Stimulated activated effector memory CD8-positive, alpha-beta T cell treated with anti-CD3 and anti-CD28 coated beads, Interleukin-12 subunit alpha, Interleukin-12 subunit beta, amount 100 ng/mL, for 72 hours (primary cell): ENCODE measurements around the gene RAB22A.
A peak's percentile ranks its signal among the peaks of the same experiment; 100 is the strongest.
"Not testable (repeated sequence)": the region's sequence is repeated elsewhere in the genome, so short reads cannot be mapped to it uniquely, and the experiment has no call there.

ENCODE experiments used
- ATAC-seq: fragments of 150-1000 bp; cut with Tn5 transposase; 2 replicates; pipeline ENCODE4 v1.10.0; 2021
- DNase-seq, 2 donors: peaks; one replicate each; pipeline ENCODE4 v3.0.0; 2021 to 2022; ENCODE audit warnings: low spot score in 2 of 2
- H3K27ac Mint-ChIP-seq: one replicate; pipeline ENCODE4 v1.8.0; 2022; ENCODE audit warnings: mild to moderate bottlenecking, mixed read lengths
- H3K36me3 Mint-ChIP-seq: one replicate; pipeline ENCODE4 v1.8.0; 2022; ENCODE audit warnings: mild to moderate bottlenecking, mixed read lengths
- H3K4me1 Mint-ChIP-seq: one replicate; pipeline ENCODE4 v1.8.0; 2022; ENCODE audit warnings: mixed read lengths
- H3K4me3 Mint-ChIP-seq: one replicate; pipeline ENCODE4 v1.8.0; 2022; ENCODE audit warnings: mild to moderate bottlenecking, mixed read lengths
- H3K9me3 Mint-ChIP-seq: one replicate; pipeline ENCODE4 v1.8.0; 2022; ENCODE audit warnings: mixed read lengths

RAB22A gene

GRCh38 chr20:58402827-58403226 is 93.3 kb downstream of the RAB22A start:
- peak; percentile 38 for ATAC-seq
- Mint-ChIP-seq H3K4me3 (no peak overlapping the region), H3K9me3 (no peaks in the 10 kb centered on the region), H3K4me1 (peaks cover 22% of the 10 kb centered on the region), H3K36me3 (peaks cover 8% of the 10 kb centered on the region), H3K27ac (no peak overlapping the region)
- no peak for DNase-seq

- peaks cover 7% of the 10 kb centered on the region for H3K36me3 Mint-ChIP-seq
- H3K27ac Mint-ChIP-seq = no peak overlapping the region
- ATAC-seq = no peak
- DNase-seq = no peak
- peaks cover 22% of the 10 kb centered on the region for H3K4me1 Mint-ChIP-seq
- H3K4me3 Mint-ChIP-seq = no peak overlapping the region
- no peaks in the 10 kb centered on the region for H3K9me3 Mint-ChIP-seq
Observed at GRCh38 chr20:58403272-58403671, 93.8 kb downstream of the RAB22A start.

GRCh38 chr20:58405504-58406291 is 96.2 kb downstream of the RAB22A start:
- Mint-ChIP-seq H3K9me3 (no peaks in the 10 kb centered on the region), H3K27ac (no peak overlapping the region), H3K36me3 (no peaks in the 10 kb centered on the region), H3K4me3 (no peak overlapping the region), H3K4me1 (peaks cover 28% of the 10 kb centered on the region)
- DNase-seq (no peak), ATAC-seq (no peak)

- Mint-ChIP-seq H3K4me1 (peaks cover 28% of the 10 kb centered on the region), H3K27ac (no peak overlapping the region), H3K4me3 (no peak overlapping the region), H3K36me3 (no peaks in the 10 kb centered on the region), H3K9me3 (no peaks in the 10 kb centered on the region)
- no peak for ATAC-seq
- no peak for DNase-seq
Observed at GRCh38 chr20:58406422-58407001, 97.0 kb downstream of the RAB22A start.

GRCh38 chr20:58407201-58407873 is 97.8 kb downstream of the RAB22A start:
- DNase-seq (no peak), ATAC-seq (no peak)
- Mint-ChIP-seq H3K9me3 (no peaks in the 10 kb centered on the region), H3K36me3 (no peaks in the 10 kb centered on the region), H3K27ac (peak overlapping the region; percentile 44), H3K4me1 (peaks cover 28% of the 10 kb centered on the region), H3K4me3 (no peak overlapping the region)

GRCh38 chr20:58407966-58408557 is 98.5 kb downstream of the RAB22A start:
- Mint-ChIP-seq H3K36me3 (no peaks in the 10 kb centered on the region), H3K4me3 (peak overlapping the region; percentile 34), H3K9me3 (no peaks in the 10 kb centered on the region), H3K27ac (peak overlapping the region; percentile 44), H3K4me1 (peaks cover 28% of the 10 kb centered on the region)
- ATAC-seq = peak; percentile 96
- DNase-seq = no peak

- Mint-ChIP-seq H3K4me3 (peak overlapping the region; percentile 34), H3K9me3 (no peaks in the 10 kb centered on the region), H3K36me3 (no peaks in the 10 kb centered on the region), H3K27ac (peak overlapping the region; percentile 44), H3K4me1 (peaks cover 28% of the 10 kb centered on the region)
- peak; percentile 51 for ATAC-seq
- no peak for DNase-seq
Observed at GRCh38 chr20:58408603-58409246, 99.2 kb downstream of the RAB22A start.

- not testable (repeated sequence) for DNase-seq, H3K27ac Mint-ChIP-seq, H3K9me3 Mint-ChIP-seq, H3K4me3 Mint-ChIP-seq, ATAC-seq, H3K36me3 Mint-ChIP-seq
- peaks cover 23% of the 10 kb centered on the region for H3K4me1 Mint-ChIP-seq
Observed at GRCh38 chr20:58414216-58414615, 104.7 kb downstream of the RAB22A start.

GRCh38 chr20:58414786-58415185 is 105.3 kb downstream of the RAB22A start:
- not testable (repeated sequence) for H3K27ac Mint-ChIP-seq, DNase-seq, H3K9me3 Mint-ChIP-seq, H3K4me3 Mint-ChIP-seq, ATAC-seq
- H3K36me3 Mint-ChIP-seq = peaks cover 14% of the 10 kb centered on the region
- H3K4me1 Mint-ChIP-seq = peaks cover 25% of the 10 kb centered on the region

GRCh38 chr20:58416057-58416456 is 106.5 kb downstream of the RAB22A start:
- no peak for DNase-seq
- Mint-ChIP-seq H3K36me3 (peaks cover 24% of the 10 kb centered on the region), H3K27ac (no peak overlapping the region), H3K4me3 (no peak overlapping the region), H3K4me1 (peaks cover 26% of the 10 kb centered on the region), H3K9me3 (no peaks in the 10 kb centered on the region)
- no peak for ATAC-seq

GRCh38 chr20:58416835-58417234 is 107.3 kb downstream of the RAB22A start:
- no peak overlapping the region for H3K4me3 Mint-ChIP-seq
- H3K9me3 Mint-ChIP-seq = no peaks in the 10 kb centered on the region
- H3K36me3 Mint-ChIP-seq = peaks cover 30% of the 10 kb centered on the region
- DNase-seq (no peak), ATAC-seq (no peak)
- peaks cover 26% of the 10 kb centered on the region for H3K4me1 Mint-ChIP-seq
- peak overlapping the region; percentile 74 for H3K27ac Mint-ChIP-seq
